ENCODE measurements around the gene PGLYRP1. TPM values are rescaled to one million over a fixed set of nuclear protein-coding genes. Genes with fewer than 3 reads are reported as not detected.

The PGLYRP1 gene
- total RNA-seq, 1 donor from 2014 or later, result not detected

DNA sequence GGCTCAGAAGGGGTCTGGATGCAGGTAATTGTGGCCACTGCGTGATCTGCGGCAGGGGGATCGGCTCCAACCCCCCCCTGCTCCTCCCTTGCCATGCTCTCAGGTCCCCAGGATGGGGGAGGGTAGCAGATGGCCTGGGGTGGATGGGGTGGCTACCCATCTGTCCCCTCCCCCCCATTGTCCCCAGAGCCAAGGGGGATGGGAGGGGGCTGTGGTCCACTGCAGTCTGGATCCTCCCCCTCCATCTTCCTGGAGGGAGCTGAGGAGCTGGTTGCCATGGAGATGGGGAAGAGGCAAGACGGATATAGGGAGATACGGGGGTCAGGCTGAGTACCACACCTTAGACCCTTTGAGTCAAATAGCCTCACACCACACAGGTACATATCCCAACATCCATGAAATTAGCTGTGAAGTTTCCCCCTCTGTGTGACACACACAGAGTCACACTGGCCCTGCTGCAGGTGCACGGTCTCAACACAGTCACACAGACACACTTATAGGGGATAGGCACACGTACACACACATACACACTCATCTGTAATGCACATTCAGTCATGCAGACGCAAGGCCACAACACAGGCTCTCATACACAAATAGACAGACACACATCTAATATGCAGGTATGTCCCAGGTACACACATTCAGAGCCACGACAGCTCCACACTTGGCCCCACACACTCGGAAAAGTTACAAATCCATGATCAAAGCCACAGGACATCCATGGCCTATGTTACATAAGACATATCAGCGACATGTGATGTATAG, 47.4 kb downstream of the PGLYRP1 start:
- no peak for DNase-seq (ENCODE audit: low read depth)
- Histone ChIP-seq H3K9ac (ENCODE audit: low read length) (no peak overlapping the region), H4K20me1 (ENCODE audit: insufficient read depth, low read length) (peaks cover 15% of the 10 kb centered on the region), H3K79me2 (ENCODE audit: insufficient read depth, low read length) (no peaks in the 10 kb centered on the region), H3K27ac (ENCODE audit: low read depth, low read length) (no peak overlapping the region), H3K4me3 (ENCODE audit: insufficient read depth, low read depth, low read length) (no peak overlapping the region), H3K27me3 (ENCODE audit: insufficient read depth, low read length) (peaks cover 12% of the 10 kb centered on the region), H3K9me3 (ENCODE audit: insufficient read depth, low read depth, low read length) (no peaks in the 10 kb centered on the region), H3K36me3 (ENCODE audit: insufficient read depth, low read length) (no peaks in the 10 kb centered on the region), H3K4me2 (ENCODE audit: low read length) (no peak overlapping the region), H3K4me1 (ENCODE audit: insufficient read depth, low read length) (peaks cover 10% of the 10 kb centered on the region), H2AFZ (ENCODE audit: low read depth, low read length) (no peak overlapping the region)
- Mint-ChIP-seq H3K4me1 (ENCODE audit: low read depth, unreplicated experiment) (peaks cover 2% of the 10 kb centered on the region), H3K27ac (ENCODE audit: unreplicated experiment) (no peak overlapping the region), H3K27me3 (ENCODE audit: low read depth, unreplicated experiment) (peaks cover 39% of the 10 kb centered on the region), H3K4me3 (ENCODE audit: unreplicated experiment) (no peak overlapping the region), H3K36me3 (ENCODE audit: low read depth, unreplicated experiment) (no peaks in the 10 kb centered on the region), H3K9me3 (ENCODE audit: unreplicated experiment) (no peaks in the 10 kb centered on the region)
- FAIRE-seq, result no peak
- TF ChIP-seq, protein P1, sequence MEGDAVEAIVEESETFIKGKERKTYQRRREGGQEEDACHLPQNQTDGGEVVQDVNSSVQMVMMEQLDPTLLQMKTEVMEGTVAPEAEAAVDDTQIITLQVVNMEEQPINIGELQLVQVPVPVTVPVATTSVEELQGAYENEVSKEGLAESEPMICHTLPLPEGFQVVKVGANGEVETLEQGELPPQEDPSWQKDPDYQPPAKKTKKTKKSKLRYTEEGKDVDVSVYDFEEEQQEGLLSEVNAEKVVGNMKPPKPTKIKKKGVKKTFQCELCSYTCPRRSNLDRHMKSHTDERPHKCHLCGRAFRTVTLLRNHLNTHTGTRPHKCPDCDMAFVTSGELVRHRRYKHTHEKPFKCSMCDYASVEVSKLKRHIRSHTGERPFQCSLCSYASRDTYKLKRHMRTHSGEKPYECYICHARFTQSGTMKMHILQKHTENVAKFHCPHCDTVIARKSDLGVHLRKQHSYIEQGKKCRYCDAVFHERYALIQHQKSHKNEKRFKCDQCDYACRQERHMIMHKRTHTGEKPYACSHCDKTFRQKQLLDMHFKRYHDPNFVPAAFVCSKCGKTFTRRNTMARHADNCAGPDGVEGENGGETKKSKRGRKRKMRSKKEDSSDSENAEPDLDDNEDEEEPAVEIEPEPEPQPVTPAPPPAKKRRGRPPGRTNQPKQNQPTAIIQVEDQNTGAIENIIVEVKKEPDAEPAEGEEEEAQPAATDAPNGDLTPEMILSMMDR (IDR thresholded peaks at IDR 0.05; ENCODE audit: insufficient read depth, low read depth, low read length), result no peak
- TF ChIP-seq EZH2 (IDR thresholded peaks at IDR 0.05; ENCODE audit: insufficient read depth, low read length), result no peak

DNA sequence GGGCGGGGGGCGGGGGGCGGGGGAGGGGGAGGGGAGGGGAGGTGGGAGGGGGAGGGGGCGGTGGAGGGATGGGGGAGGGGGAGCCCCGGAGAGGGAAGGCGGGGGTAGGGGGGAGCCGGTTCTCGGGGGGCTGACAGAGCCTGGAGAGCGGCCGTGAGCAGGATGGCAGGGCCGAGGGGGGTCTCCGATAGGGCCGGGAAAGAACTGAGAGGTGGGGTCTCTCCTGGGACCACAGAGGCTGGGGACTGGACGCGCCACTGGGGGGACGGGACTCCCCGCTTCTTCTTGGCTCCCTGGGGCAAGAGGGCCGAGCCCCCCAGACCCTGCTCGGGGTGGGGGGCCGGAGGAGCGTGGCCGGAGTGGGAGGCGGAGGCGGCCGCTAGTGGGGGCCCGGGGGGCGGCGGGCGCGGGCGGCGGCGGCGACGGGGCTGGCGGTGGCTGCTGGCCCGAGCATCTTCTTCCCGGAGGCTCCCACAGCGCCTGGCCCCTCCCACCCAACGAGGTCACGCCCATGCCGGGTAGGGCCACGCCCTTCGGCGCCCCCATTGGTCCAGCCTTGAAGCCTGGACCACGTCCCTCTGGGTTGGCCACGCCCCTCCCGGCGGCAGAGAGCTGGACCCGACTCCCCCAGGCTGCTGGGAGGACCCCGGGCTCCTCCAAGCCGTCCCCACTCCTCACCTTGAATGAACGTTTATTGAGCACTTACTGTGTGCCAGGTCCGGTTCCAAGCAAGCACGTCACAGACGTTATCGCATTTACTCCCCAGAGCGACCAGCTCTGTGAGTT, 49.1 kb downstream of the PGLYRP1 start, which contains the start of gene NOVA2:
Gene NOVA2, minus strand, starts transcription at position 313 of the 786 bp plus-strand sequence. CDS start 514 bp downstream, outside the sequence.
- H3K79me2 ChIP-seq (ENCODE audit: insufficient read depth, low read length), result no peaks in the 10 kb centered on the region
- peaks cover 12% of the 10 kb centered on the region for H3K27me3 ChIP-seq (ENCODE audit: insufficient read depth, low read length)
- H3K4me1 Mint-ChIP-seq (ENCODE audit: low read depth, unreplicated experiment), result peaks cover 2% of the 10 kb centered on the region
- no peaks in the 10 kb centered on the region for H3K36me3 ChIP-seq (ENCODE audit: insufficient read depth, low read length)
- H3K27ac Mint-ChIP-seq (ENCODE audit: unreplicated experiment), result no peak within 1 kb of the TSS
- H2AFZ ChIP-seq (ENCODE audit: low read depth, low read length), result peak within 1 kb of the TSS; percentile 72
- DNase-seq (ENCODE audit: low read depth) (peak; percentile 64), FAIRE-seq (no peak)
- no peak within 1 kb of the TSS for H3K27ac ChIP-seq (ENCODE audit: low read depth, low read length)
- peak within 1 kb of the TSS; percentile 80 for H3K4me2 ChIP-seq (ENCODE audit: low read length)
- no peaks in the 10 kb centered on the region for H3K9me3 ChIP-seq (ENCODE audit: insufficient read depth, low read depth, low read length)
- peaks cover 37% of the 10 kb centered on the region for H3K27me3 Mint-ChIP-seq (ENCODE audit: low read depth, unreplicated experiment)
- TF ChIP-seq EZH2 (IDR thresholded peaks at IDR 0.05; ENCODE audit: insufficient read depth, low read length), result peak; percentile 68
- TF ChIP-seq, protein P1 (IDR thresholded peaks at IDR 0.05; ENCODE audit: insufficient read depth, low read depth, low read length), result no peak
- H4K20me1 ChIP-seq (ENCODE audit: insufficient read depth, low read length), result peaks cover 15% of the 10 kb centered on the region
- peak within 1 kb of the TSS; percentile 80 for H3K4me3 Mint-ChIP-seq (ENCODE audit: unreplicated experiment)
- H3K4me1 ChIP-seq (ENCODE audit: insufficient read depth, low read length), result peaks cover 10% of the 10 kb centered on the region
- peak within 1 kb of the TSS; percentile 27 for H3K9ac ChIP-seq (ENCODE audit: low read length)
- H3K4me3 ChIP-seq (ENCODE audit: insufficient read depth, low read depth, low read length), result peak within 1 kb of the TSS; percentile 45
- peaks cover 4% of the 10 kb centered on the region for H3K36me3 Mint-ChIP-seq (ENCODE audit: low read depth, unreplicated experiment)
- no peaks in the 10 kb centered on the region for H3K9me3 Mint-ChIP-seq (ENCODE audit: unreplicated experiment)

Measured in astrocyte (in vitro differentiated cells and primary cell).